HG02588 (cell line): ENCODE measurements around the gene CHRNA10.

ENCODE experiments used
- ATAC-seq: cut with Tn5 transposase; IDR thresholded peaks from one replicate; pipeline ENCODE4 v1.9.1; 2021; ENCODE audit warnings: mild to moderate bottlenecking, moderate library complexity; ENCODE audit not compliant: unreplicated experiment

The CHRNA10 gene

GRCh38 chr11:3671334-3672254 is at the start of gene CHRNA10:
Gene CHRNA10 (minus strand): TSS chr11:3671384. CDS start chr11:3671312, 72 bp downstream.
- no peak for ATAC-seq

GRCh38 chr11:3712274-3712673 is 41.1 kb upstream of the CHRNA10 start:
- ATAC-seq: no peak

- ATAC-seq: no peak
Measured at GRCh38 chr11:3710485-3711259, 39.5 kb upstream of the CHRNA10 start.

- ATAC-seq: no peak
Measured at GRCh38 chr11:3709977-3710376, 38.8 kb upstream of the CHRNA10 start.

- no peak for ATAC-seq
Measured at GRCh38 chr11:3707176-3707575, 36.0 kb upstream of the CHRNA10 start.

- no peak for ATAC-seq
Measured at GRCh38 chr11:3703383-3703782, 32.2 kb upstream of the CHRNA10 start.

- ATAC-seq: no peak
Measured at GRCh38 chr11:3700910-3701309, 29.7 kb upstream of the CHRNA10 start.

GRCh38 chr11:3700410-3700809 is 29.2 kb upstream of the CHRNA10 start:
- ATAC-seq: no peak

- ATAC-seq: no peak
Measured at GRCh38 chr11:3686751-3687150, 15.6 kb upstream of the CHRNA10 start.

- no peak for ATAC-seq
Measured at GRCh38 chr11:3685923-3686322, 14.7 kb upstream of the CHRNA10 start.

GRCh38 chr11:3684819-3685172 is 13.6 kb upstream of the CHRNA10 start:
- ATAC-seq: no peak

GRCh38 chr11:3684129-3684818 is 13.1 kb upstream of the CHRNA10 start:
- no peak for ATAC-seq

GRCh38 chr11:3683039-3683438 is 11.9 kb upstream of the CHRNA10 start:
- no peak for ATAC-seq

- no peak for ATAC-seq
Measured at GRCh38 chr11:3679077-3679476, 7.9 kb upstream of the CHRNA10 start.

- ATAC-seq: no peak
Measured at GRCh38 chr11:3675971-3676370, 4.8 kb upstream of the CHRNA10 start.

- ATAC-seq: no peak
Measured at GRCh38 chr11:3674189-3674588, 3.0 kb upstream of the CHRNA10 start.

GRCh38 chr11:3669742-3670183 is 1.4 kb downstream of the CHRNA10 start:
- no peak for ATAC-seq

- no peak for ATAC-seq
Measured at GRCh38 chr11:3669128-3669527, 2.1 kb downstream of the CHRNA10 start.

- ATAC-seq: no peak
Measured at GRCh38 chr11:3667149-3668035, 3.8 kb downstream of the CHRNA10 start.

- no peak for ATAC-seq
Measured at GRCh38 chr11:3666023-3666530, 5.1 kb downstream of the CHRNA10 start.
